Islet of Langerhans (tissue), 1 donor: ENCODE measurements around the gene NHLRC4.

Experiments used
- FAIRE-seq: peaks from one replicate; lab custom pipeline; 2011; peaks lifted over from hg19 to GRCh38; lab: Jason Lieb, UNC

Gene NHLRC4

GRCh38 chr16:553601-554296 lies 13.1 kb upstream of the NHLRC4 start:
- FAIRE-seq: no peak

- FAIRE-seq: no peak
Observed at GRCh38 chr16:554297-554621, 12.5 kb upstream of the NHLRC4 start.

- no peak for FAIRE-seq
Observed at GRCh38 chr16:554640-555365, 12.0 kb upstream of the NHLRC4 start.

GRCh38 chr16:555528-556473 lies 11.0 kb upstream of the NHLRC4 start:
- FAIRE-seq: no peak

- FAIRE-seq: no peak
Observed at GRCh38 chr16:556474-557173, 10.2 kb upstream of the NHLRC4 start.

GRCh38 chr16:557463-558297 lies 9.1 kb upstream of the NHLRC4 start:
- no peak for FAIRE-seq

GRCh38 chr16:558298-559020 lies 8.3 kb upstream of the NHLRC4 start:
- FAIRE-seq: no peak

GRCh38 chr16:559021-559380 lies 7.8 kb upstream of the NHLRC4 start:
- no peak for FAIRE-seq

- no peak for FAIRE-seq
Observed at GRCh38 chr16:559411-560203, 7.2 kb upstream of the NHLRC4 start.

GRCh38 chr16:560204-560700 lies 6.6 kb upstream of the NHLRC4 start, which contains the start of gene PRR35:
PRR35 (plus strand) TSS chr16:560394; CDS start chr16:563295, 2,901 bp downstream.
- FAIRE-seq: no peak

- no peak for FAIRE-seq
Observed at GRCh38 chr16:560701-561412, 5.9 kb upstream of the NHLRC4 start.

- no peak for FAIRE-seq
Observed at GRCh38 chr16:561413-561794, 5.4 kb upstream of the NHLRC4 start.

GRCh38 chr16:561957-562938 lies 4.6 kb upstream of the NHLRC4 start:
- no peak for FAIRE-seq

- FAIRE-seq: no peak
Observed at GRCh38 chr16:563072-563644, 3.6 kb upstream of the NHLRC4 start.

GRCh38 chr16:564690-565418 lies 2.0 kb upstream of the NHLRC4 start:
- FAIRE-seq: no peak

GRCh38 chr16:565419-566330 lies 1.1 kb upstream of the NHLRC4 start:
- no peak for FAIRE-seq
